Keratinocyte (primary cell): Measurements from ENCODE around the gene SDK2. TPM values are rescaled to one million over a fixed set of nuclear protein-coding genes. Genes with fewer than 3 reads are reported as not detected.

ENCODE experiments used
- DNase-seq: peaks from one replicate; pipeline ENCODE4 v3.0.0-alpha.2; 2011; ENCODE audit warnings: low read depth, missing footprints, low spot score
- FAIRE-seq: peaks from 2 replicates; lab custom pipeline; 2011; peaks lifted over from hg19 to GRCh38; lab: Jason Lieb, UNC
- H2AFZ ChIP-seq: 2 replicates; pipeline ENCODE4 v1.6.0; 2012; ENCODE audit warnings: low read length, control low read depth, inconsistent platforms; ENCODE audit not compliant: control insufficient read depth
- H3K27ac ChIP-seq: 2 replicates; pipeline ENCODE4 v1.5.1; 2011; ENCODE audit warnings: low read length; ENCODE audit not compliant: control insufficient read depth, insufficient read depth
- H3K27me3 ChIP-seq: 3 replicates; pipeline ENCODE4 v1.6.0; 2011; ENCODE audit warnings: low read length; ENCODE audit not compliant: control insufficient read depth, insufficient read depth; ENCODE audit errors: extremely low read depth
- H3K36me3 ChIP-seq, 2 experiments: 2 replicates in 1 of 2; 3 replicates in 1 of 2; pipeline ENCODE4 v1.5.1; 2011; ENCODE audit warnings: low read length in 2 of 2, mild to moderate bottlenecking in 1 of 2; ENCODE audit not compliant: control insufficient read depth in 2 of 2, insufficient read depth in 2 of 2; ENCODE audit errors: extremely low read depth in 1 of 2
- H3K4me1 ChIP-seq: 3 replicates; pipeline ENCODE4 v1.5.1; 2011; ENCODE audit warnings: low read length; ENCODE audit not compliant: control insufficient read depth, insufficient read depth; ENCODE audit errors: extremely low read depth
- H3K4me2 ChIP-seq: 3 replicates; pipeline ENCODE4 v1.6.0; 2011; ENCODE audit warnings: low read depth, low read length; ENCODE audit not compliant: control insufficient read depth, insufficient read depth; ENCODE audit errors: extremely low read depth
- H3K4me3 ChIP-seq, 3 experiments: fragments of 200-600 bp in 1 of 3; sonication (generic) in 1 of 3; 2 replicates in 2 of 3; 3 replicates in 1 of 3; pipeline ENCODE4 v1.5.1; 2011 to 2016; ENCODE audit warnings: low read length in 3 of 3, mild to moderate bottlenecking in 3 of 3, control low read depth in 2 of 3, inconsistent platforms in 1 of 3, low read depth in 1 of 3, mixed read lengths in 1 of 3, mixed run types in 1 of 3, moderate library complexity in 1 of 3; ENCODE audit not compliant: control insufficient read depth in 2 of 3, insufficient read depth in 2 of 3; ENCODE audit errors: extremely low read depth in 1 of 3
- H3K79me2 ChIP-seq: 2 replicates; pipeline ENCODE4 v1.6.0; 2012; ENCODE audit warnings: low read length; ENCODE audit not compliant: control insufficient read depth, insufficient read depth
- H3K9ac ChIP-seq: 3 replicates; pipeline ENCODE4 v1.6.0; 2011; ENCODE audit warnings: low read length; ENCODE audit not compliant: control insufficient read depth, insufficient read depth; ENCODE audit errors: extremely low read depth
- H3K9me1 ChIP-seq: 3 replicates; pipeline ENCODE4 v1.6.0; 2011; ENCODE audit warnings: low read length; ENCODE audit not compliant: control insufficient read depth, insufficient read depth; ENCODE audit errors: extremely low read depth
- H3K9me3 ChIP-seq: 2 replicates; pipeline ENCODE4 v1.5.1; 2012; ENCODE audit warnings: low read depth, low read length; ENCODE audit not compliant: control insufficient read depth
- H4K20me1 ChIP-seq: 3 replicates; pipeline ENCODE4 v1.6.0; 2011; ENCODE audit warnings: low read length; ENCODE audit not compliant: control insufficient read depth, insufficient read depth; ENCODE audit errors: extremely low read depth
- CTCF ChIP-seq, 3 experiments: IDR thresholded peaks in 1 of 3; conservative IDR thresholded peaks in 1 of 3; optimal IDR thresholded peaks in 1 of 3; 2 replicates in 2 of 3; 3 replicates in 1 of 3; pipeline versions ENCODE3 to v1.5.1; 2011; ENCODE audit warnings: low read length in 3 of 3, mild to moderate bottlenecking in 3 of 3, moderate library complexity in 2 of 3, control low read depth in 1 of 3, inconsistent platforms in 1 of 3; ENCODE audit not compliant: insufficient read depth in 2 of 3; ENCODE audit errors: extremely low read depth in 1 of 3
- EZH2 ChIP-seq: IDR thresholded peaks from one replicate; pipeline ENCODE4 v1.6.1; 2012; ENCODE audit warnings: inconsistent platforms, mild to moderate bottlenecking, low read length, moderate library complexity
- dilution Hi-C: fragments of 300-500 bp; cut with MboI; formaldehyde crosslinking; loops from one replicate; pipeline ENCODE4 v1.7.0; 2020; ENCODE audit warnings: low sequenced_read_pairs; ENCODE audit not compliant: extremely low pct_ligation_motif_present
- polyA plus RNA-seq, 5 experiments: library from polyadenylated mRNA; depleted of rRNA in 3 of 5; stranded (reverse) in 3 of 5; stranded (forward) in 1 of 5; unstranded in 1 of 5; fragments of >200 nt; gene quantifications; 1 replicate in 1 of 5; 2 replicates in 3 of 5; 3 replicates in 1 of 5; pipeline versions ENCODE4 v1.2.1 to v1.2.3, GENCODE V29; 2011 to 2012; ENCODE audit warnings: missing spikeins in 2 of 5, low read depth in 1 of 5, low replicate concordance in 1 of 5

Gene SDK2
- polyA plus RNA-seq, 1 donor (not counting 4 experiments of a cell fraction or from before 2014, with no cell fraction given): 1.8 TPM

GRCh38 chr17:73542323-73542722, 101.9 kb downstream of the SDK2 start:
- Histone ChIP-seq H3K36me3 (no peaks in the 10 kb centered on the region), H3K27ac (peak overlapping the region; percentile 40), H3K4me1 (peaks cover 38% of the 10 kb centered on the region), H3K4me3 (no peak overlapping the region), H3K27me3 (no peaks in the 10 kb centered on the region), H2AFZ (no peak overlapping the region), H4K20me1 (no peaks in the 10 kb centered on the region), H3K9ac (no peak overlapping the region), H3K9me3 (no peaks in the 10 kb centered on the region), H3K9me1 (no peaks in the 10 kb centered on the region), H3K79me2 (no peaks in the 10 kb centered on the region), H3K4me2 (peak overlapping the region; percentile 76)
- TF ChIP-seq CTCF (optimal IDR thresholded peaks at IDR 0.05 in 1 of 3, IDR thresholded peaks at IDR 0.05 in 1 of 3, conservative IDR thresholded peaks at IDR 0.05 in 1 of 3; ENCODE audit: extremely low read depth in 1 of 3, insufficient read depth in 2 of 3, low read length in 3 of 3) (no peak), EZH2 (no peak)
- DNase-seq (no peak), FAIRE-seq (no peak)
- dilution Hi-C loops: no loop called here

GRCh38 chr17:73541561-73541981, 102.7 kb downstream of the SDK2 start:
- dilution Hi-C loops: no loop called here
- Histone ChIP-seq H3K4me2 (peak overlapping the region; percentile 76), H3K9ac (peak overlapping the region; percentile 76), H2AFZ (peak overlapping the region; percentile 88), H3K4me3 (peak overlapping the region; percentile 1 to 44 (median 39)), H3K27me3 (no peaks in the 10 kb centered on the region), H3K4me1 (peaks cover 30% of the 10 kb centered on the region), H4K20me1 (no peaks in the 10 kb centered on the region), H3K79me2 (no peaks in the 10 kb centered on the region), H3K36me3 (no peaks in the 10 kb centered on the region), H3K9me1 (no peaks in the 10 kb centered on the region), H3K9me3 (no peaks in the 10 kb centered on the region), H3K27ac (peak overlapping the region; percentile 83)
- no peak for TF ChIP-seq EZH2
- no peak for TF ChIP-seq CTCF (optimal IDR thresholded peaks at IDR 0.05 in 1 of 3, IDR thresholded peaks at IDR 0.05 in 1 of 3, conservative IDR thresholded peaks at IDR 0.05 in 1 of 3; ENCODE audit: extremely low read depth in 1 of 3, insufficient read depth in 2 of 3, low read length in 3 of 3)
- FAIRE-seq (peak; percentile 84), DNase-seq (peak; percentile 52)
